Pons (tissue), 1 donor: ENCODE results near the gene PYURF.

Source experiments
- DNase-seq: peaks from one replicate; pipeline ENCODE4 v3.0.0-alpha.2; 2016; ENCODE audit warnings: low spot score

Gene PYURF

GRCh38 chr4:88511236-88511635 lies 12.3 kb downstream of the PYURF start:
- no peak for DNase-seq

GRCh38 chr4:88503344-88503743 lies 20.2 kb downstream of the PYURF start:
- DNase-seq = no peak

GRCh38 chr4:88497859-88498409 lies 25.6 kb downstream of the PYURF start:
- no peak for DNase-seq

GRCh38 chr4:88489100-88489761 lies 34.3 kb downstream of the PYURF start:
- no peak for DNase-seq

DNA sequence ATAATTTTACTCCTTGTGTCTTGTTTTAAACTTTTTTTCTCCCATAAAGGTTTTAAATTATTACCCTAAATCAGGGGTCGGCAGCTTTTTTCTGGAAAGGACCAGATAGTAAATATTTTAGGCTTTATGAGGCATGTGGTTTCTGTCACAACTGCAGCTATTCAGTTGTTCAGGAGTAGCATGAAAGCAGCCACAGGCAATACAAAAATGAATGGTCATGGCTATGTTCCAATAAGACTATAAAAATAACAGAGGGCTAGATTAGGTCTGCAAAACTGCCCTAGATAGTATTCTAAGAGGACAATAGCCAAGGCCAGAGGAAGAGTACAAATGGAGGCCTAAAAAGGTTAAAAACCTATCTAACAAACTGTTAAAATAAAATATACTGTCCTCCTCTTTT lies 42.0 kb downstream of the PYURF start:
- no peak for DNase-seq

DNA sequence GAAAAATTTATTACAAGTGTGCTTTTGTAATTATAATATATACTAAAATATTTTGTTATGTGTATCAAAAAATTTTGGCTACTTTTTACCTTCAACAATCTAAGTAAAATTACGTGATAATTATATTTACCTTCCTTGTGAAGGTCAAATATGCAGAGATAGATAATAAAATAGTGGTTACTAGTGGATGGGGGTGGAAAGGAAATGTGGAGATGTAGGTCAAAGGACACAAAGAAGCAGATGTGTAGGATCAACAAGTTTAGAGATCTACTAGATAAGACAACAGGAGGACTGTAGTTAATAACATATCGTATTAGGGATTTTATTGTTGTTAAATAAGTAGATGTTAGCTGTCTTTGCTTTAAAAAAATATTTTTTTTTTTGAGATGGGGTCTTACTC lies 45.3 kb downstream of the PYURF start:
- DNase-seq = no peak

- DNase-seq = no peak
These were observed 46.2 kb downstream of the PYURF start for GRCh38 chr4:88477229-88477860.
